Kidney (tissue), 14 donors: ENCODE data around the gene TBXT. TPM values are rescaled to one million over a fixed set of nuclear protein-coding genes. Genes with fewer than 3 reads are reported as not detected.

ENCODE experiments used
- DNase-seq, 5 donors: peaks; one replicate each; pipeline ENCODE4 v3.0.0-alpha.2; 2013 to 2020
- FAIRE-seq: peaks from 2 replicates; lab custom pipeline; 2012; peaks lifted over from hg19 to GRCh38; lab: Jason Lieb, UNC
- H3K27ac ChIP-seq, 2 donors: one replicate each; pipeline ENCODE4 v1.7.0; 2013; ENCODE audit warnings: low read depth in 2 of 2, low read length in 2 of 2, inconsistent platforms in 1 of 2
- H3K27me3 ChIP-seq: one replicate; pipeline ENCODE4 v1.7.1; 2013; ENCODE audit warnings: low read length, inconsistent platforms; ENCODE audit not compliant: control insufficient read depth, insufficient read depth
- H3K36me3 ChIP-seq, 3 donors: one replicate each; pipeline versions ENCODE4 v1.7.0 to v1.7.1; 2013; ENCODE audit warnings: low read length in 3 of 3, control low read depth in 1 of 3, inconsistent platforms in 1 of 3; ENCODE audit not compliant: insufficient read depth in 3 of 3, control insufficient read depth in 2 of 3
- H3K4me1 ChIP-seq, 3 donors: one replicate each; pipeline versions ENCODE4 v1.7.0 to v1.7.1; 2013; ENCODE audit warnings: low read length in 3 of 3, inconsistent platforms in 1 of 3, low read depth in 1 of 3; ENCODE audit not compliant: control insufficient read depth in 2 of 3, insufficient read depth in 2 of 3
- H3K4me3 ChIP-seq, 3 donors: one replicate each; pipeline versions ENCODE4 v1.7.0 to v1.8.1; 2013; ENCODE audit warnings: low read length in 3 of 3, control low read depth in 1 of 3, inconsistent platforms in 1 of 3
- H3K9ac ChIP-seq, 3 donors: one replicate each; pipeline versions ENCODE4 v1.7.0 to v1.7.1; 2013; ENCODE audit warnings: low read length in 3 of 3, control low read depth in 1 of 3, inconsistent platforms in 1 of 3
- H3K9me3 ChIP-seq, 3 donors: one replicate each; pipeline versions ENCODE4 v1.7.0 to v1.7.1; 2013; ENCODE audit warnings: low read length in 3 of 3, control low read depth in 1 of 3, inconsistent platforms in 1 of 3; ENCODE audit not compliant: control insufficient read depth in 2 of 3, insufficient read depth in 1 of 3
- intact Hi-C: fragments of 100-400 bp; cut with DNase I; formaldehyde crosslinking; loops from one replicate; pipeline ENCODE4 v1.11.1; 2022
- polyA plus RNA-seq: library from polyadenylated mRNA; stranded (reverse); fragments of 350-450 nt; fragmentation: Illumina TruSeq; extraction: RNeasy Lipid Tissue Mini Kit (QIAGEN cat#74804); gene quantifications from one replicate; pipeline ENCODE4 v1.2.3, GENCODE V29; 2014; ENCODE audit warnings: low read depth, low replicate concordance; ENCODE audit not compliant: insufficient read depth
- total RNA-seq: library from RNA; stranded (reverse); fragmentation: NEBNext Ultra II Directional; extraction: Animal tissue kit (Norgen Biotek cat#: 25700); gene quantifications from one replicate; pipeline ENCODE4 v1.2.1, GENCODE V29; 2021
- TF ChIP-seq, protein P1 (sequence below): IDR thresholded peaks from 3 replicates; pipeline ENCODE4 v1.5.1; 2012; ENCODE audit warnings: mild to moderate bottlenecking, moderate library complexity, borderline replicate concordance; ENCODE audit not compliant: insufficient read depth; ENCODE audit errors: extremely low read depth
- donor health status: control.
- donor health status: control.
- donor health status: control.
- donor health status: control.
- donor health status: control.
- donor health status: DM: yes; HTN: yes; CAD: no.
- donor health status: Normal renal cell carcinoma (clear cell type).

Gene TBXT
- total and polyA plus RNA-seq, 2 donors from 2014 or later: not detected

GRCh38 chr6:166203003-166203640 lies 35.5 kb upstream of the TBXT start:
- no peak overlapping the region for H3K9ac ChIP-seq
- FAIRE-seq (no peak), DNase-seq (no peak)
- H3K27ac ChIP-seq: no peak overlapping the region
- intact Hi-C loops: no loop called here
- H3K4me3 ChIP-seq: no peak overlapping the region
- H3K9me3 ChIP-seq: no peaks in the 10 kb centered on the region
- H3K36me3 ChIP-seq: no peaks in the 10 kb centered on the region
- no peaks in the 10 kb centered on the region for H3K27me3 ChIP-seq
- H3K4me1 ChIP-seq: no peaks in the 10 kb centered on the region
- TF ChIP-seq, protein P1, sequence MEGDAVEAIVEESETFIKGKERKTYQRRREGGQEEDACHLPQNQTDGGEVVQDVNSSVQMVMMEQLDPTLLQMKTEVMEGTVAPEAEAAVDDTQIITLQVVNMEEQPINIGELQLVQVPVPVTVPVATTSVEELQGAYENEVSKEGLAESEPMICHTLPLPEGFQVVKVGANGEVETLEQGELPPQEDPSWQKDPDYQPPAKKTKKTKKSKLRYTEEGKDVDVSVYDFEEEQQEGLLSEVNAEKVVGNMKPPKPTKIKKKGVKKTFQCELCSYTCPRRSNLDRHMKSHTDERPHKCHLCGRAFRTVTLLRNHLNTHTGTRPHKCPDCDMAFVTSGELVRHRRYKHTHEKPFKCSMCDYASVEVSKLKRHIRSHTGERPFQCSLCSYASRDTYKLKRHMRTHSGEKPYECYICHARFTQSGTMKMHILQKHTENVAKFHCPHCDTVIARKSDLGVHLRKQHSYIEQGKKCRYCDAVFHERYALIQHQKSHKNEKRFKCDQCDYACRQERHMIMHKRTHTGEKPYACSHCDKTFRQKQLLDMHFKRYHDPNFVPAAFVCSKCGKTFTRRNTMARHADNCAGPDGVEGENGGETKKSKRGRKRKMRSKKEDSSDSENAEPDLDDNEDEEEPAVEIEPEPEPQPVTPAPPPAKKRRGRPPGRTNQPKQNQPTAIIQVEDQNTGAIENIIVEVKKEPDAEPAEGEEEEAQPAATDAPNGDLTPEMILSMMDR: no peak

DNA sequence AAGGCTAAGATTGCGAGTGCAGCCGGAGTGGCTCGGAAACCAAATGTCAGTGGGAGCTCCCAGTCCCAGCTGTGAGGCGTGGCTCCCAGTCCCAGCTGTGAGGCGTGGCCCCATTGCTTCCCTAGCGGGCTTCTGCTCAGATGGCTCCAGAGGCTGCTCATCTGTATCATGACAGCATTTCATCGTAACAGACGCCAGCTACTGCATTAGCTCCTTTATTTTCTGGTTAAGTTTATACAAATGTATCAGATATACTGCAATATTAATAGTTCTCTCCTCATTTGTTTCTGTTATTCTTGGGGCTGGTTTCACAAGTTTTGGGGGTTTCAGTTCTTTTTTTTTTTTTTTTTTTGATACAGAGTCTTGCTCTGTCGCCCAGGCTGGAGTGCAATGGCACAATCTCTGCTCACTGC lies 34.7 kb upstream of the TBXT start:
- no peak for DNase-seq
- TF ChIP-seq, protein P1: no peak
- H3K9ac ChIP-seq: no peak overlapping the region
- no peaks in the 10 kb centered on the region for H3K4me1 ChIP-seq
- FAIRE-seq: no peak
- H3K4me3 ChIP-seq: no peak overlapping the region
- H3K27ac ChIP-seq: no peak overlapping the region
- H3K9me3 ChIP-seq: no peaks in the 10 kb centered on the region
- intact Hi-C loops: no loop called here
- H3K27me3 ChIP-seq: no peaks in the 10 kb centered on the region
- H3K36me3 ChIP-seq: no peaks in the 10 kb centered on the region

DNA sequence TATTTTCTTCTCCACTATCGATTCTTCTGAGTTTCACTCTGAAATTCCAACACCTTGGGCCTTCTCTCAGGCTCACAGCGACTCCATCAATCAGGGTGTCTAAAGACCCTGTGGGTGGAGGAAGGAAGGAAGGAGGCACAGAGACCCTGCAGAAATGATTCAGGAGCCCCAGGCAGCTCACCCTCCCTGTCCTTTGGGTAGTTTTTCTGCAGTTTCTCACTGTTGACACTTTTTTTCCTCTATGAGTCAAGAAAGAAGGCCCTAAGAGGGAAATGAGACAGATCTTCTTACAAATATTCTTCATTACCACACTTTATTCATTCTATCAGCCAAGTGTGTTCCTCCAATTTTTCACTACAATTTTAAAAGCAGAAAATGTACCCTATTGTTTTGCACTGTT lies 34.2 kb upstream of the TBXT start:
- intact Hi-C loops: no loop called here
- no peak for FAIRE-seq
- H3K27me3 ChIP-seq: no peaks in the 10 kb centered on the region

More for the DNA sequence above, 34.2 kb upstream of the TBXT start:
- no peak for DNase-seq
- H3K27ac ChIP-seq: no peak overlapping the region
- no peaks in the 10 kb centered on the region for H3K4me1 ChIP-seq
- no peaks in the 10 kb centered on the region for H3K9me3 ChIP-seq
- H3K36me3 ChIP-seq: no peaks in the 10 kb centered on the region
- TF ChIP-seq, protein P1: no peak
- no peak overlapping the region for H3K4me3 ChIP-seq
- no peak overlapping the region for H3K9ac ChIP-seq
